Sigmoid colon (tissue), 7 donors: ENCODE measurements around the gene PNO1. TPM values are rescaled to one million over a fixed set of nuclear protein-coding genes. Genes with fewer than 3 reads are reported as not detected.

Experiments
- DNase-seq: peaks from one replicate; pipeline ENCODE4 v3.0.0-alpha.2; 2019
- H3K27ac ChIP-seq, 4 donors: fragments of 200-600 bp; sonication (generic); one replicate each; pipeline ENCODE4 v1.5.1; 2016 to 2019; ENCODE audit warnings: mild to moderate bottlenecking in 1 of 4
- H3K27me3 ChIP-seq, 3 donors: fragments of 200-600 bp; sonication (generic); one replicate each; pipeline ENCODE4 v1.5.1; 2019; ENCODE audit warnings: mild to moderate bottlenecking in 1 of 3
- H3K36me3 ChIP-seq, 4 donors: fragments of 200-600 bp; sonication (generic); one replicate each; pipeline ENCODE4 v1.5.1; 2016 to 2019
- H3K4me1 ChIP-seq, 4 donors: fragments of 200-600 bp; sonication (generic); one replicate each; pipeline ENCODE4 v1.5.1; 2017 to 2019
- H3K4me3 ChIP-seq, 4 donors: fragments of 200-600 bp; sonication (generic); one replicate each; pipeline ENCODE4 v1.5.1; 2017 to 2019; ENCODE audit warnings: mild to moderate bottlenecking in 2 of 4, moderate library complexity in 1 of 4
- H3K9me3 ChIP-seq, 4 donors: fragments of 200-600 bp in 3 of 4; sonication (generic) in 3 of 4; one replicate each; pipeline versions ENCODE4 v1.5.1 to v1.6.1; 2013 to 2019
- EP300 ChIP-seq, 4 donors: sonication (generic); formaldehyde crosslinking; IDR thresholded peaks; one replicate each; pipeline ENCODE4 v1.6.1; 2017; ENCODE audit warnings: antibody characterized with exemption in 4 of 4
- POLR2A ChIP-seq, 2 donors: fragments of 450-650 bp; IDR thresholded peaks; one replicate each; pipeline ENCODE4 v1.6.1; 2016; ENCODE audit warnings: antibody characterized with exemption in 2 of 2, mild to moderate bottlenecking in 2 of 2, moderate library complexity in 2 of 2
- POLR2AphosphoS5 ChIP-seq, 4 donors: sonication (generic); formaldehyde crosslinking; IDR thresholded peaks; one replicate each; pipeline ENCODE4 v1.6.1; 2017; ENCODE audit warnings: antibody characterized with exemption in 4 of 4
- WGBS, 2 donors: extraction: QIAGEN DNeasy Blood & Tissue Kit; methylation state at CpG; one replicate each; pipeline ENCODE4 v1.1.7; 2013; 5-methylcytosine and 5-hydroxymethylcytosine counted together
- intact Hi-C: fragments of 100-400 bp; cut with DNase I; formaldehyde crosslinking; loops from one replicate; pipeline ENCODE4 v1.15.1; 2023
- polyA plus RNA-seq, 3 donors: library from polyadenylated mRNA; stranded (reverse); fragments of 200-250 nt; gene quantifications; one replicate each; pipeline ENCODE4 v1.2.3, GENCODE V29; 2013
- total RNA-seq, 4 donors: library from RNA; depleted of rRNA; stranded (reverse); fragments of >200 nt; gene quantifications; one replicate each; pipeline ENCODE4 v1.1.0, GENCODE V29; 2016
- TF ChIP-seq, protein P1 (sequence below), 4 experiments: fragments of 450-650 bp in 3 of 4; fragments of 200-600 bp in 1 of 4; IDR thresholded peaks; one replicate each; pipeline ENCODE4 v1.5.1; 2016 to 2019; ENCODE audit warnings: antibody characterized with exemption in 4 of 4, mild to moderate bottlenecking in 3 of 4, moderate library complexity in 2 of 4
- donor health status: healthy with polysubstance abuse.
- donor health status: Bipolar disorder and iron deficiency.
- donor health status: healthy.

The PNO1 gene
- total and polyA plus RNA-seq, 7 donors = 6.0 to 20.7 (median 10.5) TPM

DNA sequence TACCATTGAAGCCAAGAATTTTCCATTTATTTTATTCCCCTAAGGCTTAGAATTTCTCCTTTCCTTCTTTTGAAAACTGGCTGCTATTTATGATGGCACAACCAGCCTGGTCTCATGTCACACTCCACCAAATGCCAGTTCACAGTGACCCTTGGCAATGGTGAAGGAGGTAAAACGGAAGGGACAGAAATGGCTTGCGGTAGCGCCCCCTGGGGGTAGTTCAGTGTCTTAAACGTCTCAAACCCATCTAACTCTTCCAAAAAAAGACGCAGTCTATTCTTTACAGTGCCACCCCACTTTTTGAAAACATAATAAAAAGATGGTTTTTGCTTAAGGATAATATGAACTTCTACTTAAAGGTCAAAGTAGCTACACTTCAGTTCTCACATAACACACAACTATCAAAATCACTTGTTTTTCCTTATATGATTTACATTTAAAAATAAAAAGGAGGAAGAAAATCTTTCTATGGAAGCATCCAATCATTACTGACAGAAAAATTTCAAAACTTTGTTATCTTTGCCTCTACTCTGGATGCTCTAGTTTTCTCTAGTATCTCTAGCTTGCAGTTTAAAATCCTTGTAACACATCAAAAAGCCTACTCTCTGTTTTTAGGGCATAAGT, 28.0 kb downstream of the PNO1 start:
- Histone ChIP-seq H3K4me3 (no peak overlapping the region), H3K27me3 (no peaks in the 10 kb centered on the region), H3K27ac (no peak overlapping the region), H3K9me3 (no peaks in the 10 kb centered on the region), H3K36me3 (peaks cover 0 to 26% (median 0%) of the 10 kb centered on the region in 4 donors), H3K4me1 (peaks cover 0 to 12% (median 0%) of the 10 kb centered on the region in 4 donors)
- TF ChIP-seq POLR2A (IDR thresholded peaks at IDR 0.05) (no peak), EP300 (IDR thresholded peaks at IDR 0.05) (no peak), POLR2AphosphoS5 (IDR thresholded peaks at IDR 0.05) (no peak)
- TF ChIP-seq, protein P1, sequence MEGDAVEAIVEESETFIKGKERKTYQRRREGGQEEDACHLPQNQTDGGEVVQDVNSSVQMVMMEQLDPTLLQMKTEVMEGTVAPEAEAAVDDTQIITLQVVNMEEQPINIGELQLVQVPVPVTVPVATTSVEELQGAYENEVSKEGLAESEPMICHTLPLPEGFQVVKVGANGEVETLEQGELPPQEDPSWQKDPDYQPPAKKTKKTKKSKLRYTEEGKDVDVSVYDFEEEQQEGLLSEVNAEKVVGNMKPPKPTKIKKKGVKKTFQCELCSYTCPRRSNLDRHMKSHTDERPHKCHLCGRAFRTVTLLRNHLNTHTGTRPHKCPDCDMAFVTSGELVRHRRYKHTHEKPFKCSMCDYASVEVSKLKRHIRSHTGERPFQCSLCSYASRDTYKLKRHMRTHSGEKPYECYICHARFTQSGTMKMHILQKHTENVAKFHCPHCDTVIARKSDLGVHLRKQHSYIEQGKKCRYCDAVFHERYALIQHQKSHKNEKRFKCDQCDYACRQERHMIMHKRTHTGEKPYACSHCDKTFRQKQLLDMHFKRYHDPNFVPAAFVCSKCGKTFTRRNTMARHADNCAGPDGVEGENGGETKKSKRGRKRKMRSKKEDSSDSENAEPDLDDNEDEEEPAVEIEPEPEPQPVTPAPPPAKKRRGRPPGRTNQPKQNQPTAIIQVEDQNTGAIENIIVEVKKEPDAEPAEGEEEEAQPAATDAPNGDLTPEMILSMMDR (IDR thresholded peaks at IDR 0.05) = peak in 1 of 4 experiments; percentile 26
- intact Hi-C loops = no loop called here
- WGBS, 2 donors = 54 to 61% methylated on average over 5 of the region's 5 CpGs
- DNase-seq = no peak

DNA sequence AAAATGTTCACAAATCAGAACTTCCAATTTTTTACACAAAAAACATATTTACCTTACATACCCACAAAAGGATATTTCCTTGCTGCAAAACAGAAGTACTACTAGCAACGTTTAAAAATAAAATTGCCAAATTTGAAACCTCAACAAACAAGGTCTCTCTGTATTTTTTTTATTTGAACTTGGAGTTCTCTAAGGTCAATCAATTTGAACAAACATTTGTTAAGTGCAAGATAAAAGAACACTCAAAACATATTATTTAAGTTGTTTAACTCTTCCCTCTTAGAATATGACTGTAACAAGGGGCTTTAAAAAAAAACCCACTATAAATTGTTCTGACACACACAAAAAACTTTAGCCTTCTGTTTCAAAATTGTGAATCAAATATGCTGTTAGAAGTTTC, 29.6 kb downstream of the PNO1 start:
- TF ChIP-seq, protein P1 (IDR thresholded peaks at IDR 0.05) = no peak
- TF ChIP-seq POLR2A (IDR thresholded peaks at IDR 0.05) (no peak), EP300 (IDR thresholded peaks at IDR 0.05) (no peak), POLR2AphosphoS5 (IDR thresholded peaks at IDR 0.05) (no peak)
- DNase-seq = no peak
- Histone ChIP-seq H3K27ac (no peak overlapping the region), H3K4me1 (peaks cover 0 to 16% (median 0%) of the 10 kb centered on the region in 4 donors), H3K27me3 (no peaks in the 10 kb centered on the region), H3K4me3 (no peak overlapping the region), H3K9me3 (no peaks in the 10 kb centered on the region), H3K36me3 (peaks cover 0 to 21% (median 0%) of the 10 kb centered on the region in 4 donors)
- 14 to 42% methylated on average over 1 of the region's 1 CpG for whole genome bisulfite sequencing, 2 donors
- intact Hi-C loops = no loop called here

DNA sequence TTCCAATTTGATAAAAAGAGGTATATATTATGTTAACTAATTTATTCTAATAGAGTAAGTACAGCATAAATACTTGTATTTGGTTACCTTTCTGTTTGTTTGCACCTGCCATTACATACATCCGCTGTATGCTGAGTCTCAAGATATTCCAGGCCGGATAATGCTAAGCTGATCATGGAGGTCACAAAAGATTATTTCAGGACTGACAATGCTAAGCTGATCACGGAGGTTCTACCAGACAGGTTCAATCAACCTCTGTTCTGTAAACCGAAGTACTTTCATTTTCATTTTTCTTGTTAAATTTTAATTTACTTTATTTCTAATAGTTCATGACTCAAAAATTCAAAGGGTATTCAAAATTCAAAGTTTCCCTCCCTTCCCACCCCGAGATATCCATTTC, 31.1 kb downstream of the PNO1 start:
- TF ChIP-seq POLR2A (IDR thresholded peaks at IDR 0.05) (no peak), EP300 (IDR thresholded peaks at IDR 0.05) (no peak), POLR2AphosphoS5 (IDR thresholded peaks at IDR 0.05) (no peak)
- TF ChIP-seq, protein P1 (IDR thresholded peaks at IDR 0.05) = no peak
- 61 to 63% methylated on average over 5 of the region's 5 CpGs for WGBS, 2 donors
- no peaks in the 10 kb centered on the region for H3K9me3 ChIP-seq
- DNase-seq = no peak
- H3K27ac ChIP-seq = no peak overlapping the region
- H3K36me3 ChIP-seq = peaks cover 0 to 18% (median 0%) of the 10 kb centered on the region in 4 donors
- intact Hi-C loops = no loop called here
- H3K4me1 ChIP-seq = peaks cover 0 to 31% (median 9%) of the 10 kb centered on the region in 4 donors
- no peak overlapping the region for H3K4me3 ChIP-seq
- H3K27me3 ChIP-seq = no peaks in the 10 kb centered on the region

DNA sequence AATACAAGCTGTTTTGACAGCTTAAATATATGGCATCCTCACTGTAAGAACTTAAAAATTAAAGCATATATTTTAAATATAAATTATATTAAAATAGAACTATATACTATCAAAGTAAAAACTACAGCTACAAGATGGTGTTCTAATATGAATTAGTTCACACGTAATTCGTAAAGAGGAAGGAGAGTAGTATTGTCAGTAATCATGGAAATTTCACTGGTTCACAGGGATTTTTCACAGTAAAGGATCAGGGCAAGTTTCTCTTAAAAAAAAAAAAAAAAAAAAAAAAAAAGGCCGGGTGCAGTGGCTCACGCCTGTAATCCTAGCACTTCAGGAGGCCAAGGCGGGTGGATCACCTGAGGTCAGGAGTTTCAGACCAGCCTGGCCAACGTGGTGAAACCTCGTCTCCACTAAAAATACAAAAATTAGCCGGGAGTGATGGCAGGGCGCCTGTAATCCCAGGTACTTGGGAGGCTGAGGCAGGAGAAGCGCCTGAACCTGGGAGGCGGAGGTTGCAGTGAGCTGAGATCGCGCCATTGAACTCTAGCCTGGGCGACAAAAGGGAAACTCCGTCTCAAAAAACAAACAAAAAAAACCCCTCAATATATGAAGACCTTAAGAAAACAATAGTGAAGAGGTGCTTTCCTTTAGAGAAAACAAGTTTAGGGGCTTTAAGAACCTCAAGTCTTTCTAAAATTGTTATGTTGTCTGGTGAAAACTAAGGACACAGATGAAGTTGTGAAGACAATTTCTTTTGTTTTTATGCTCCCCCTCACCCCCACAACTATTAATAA, 32.5 kb downstream of the PNO1 start:
- DNase-seq = no peak
- no peaks in the 10 kb centered on the region for H3K9me3 ChIP-seq
- 91 to 92% methylated on average over 15 of the region's 15 CpGs for WGBS, 2 donors
- peaks cover 0 to 44% (median 19%) of the 10 kb centered on the region in 4 donors for H3K4me1 ChIP-seq
- H3K36me3 ChIP-seq = peaks cover 0 to 14% (median 0%) of the 10 kb centered on the region in 4 donors
- no peak overlapping the region for H3K4me3 ChIP-seq
- TF ChIP-seq, protein P1 (IDR thresholded peaks at IDR 0.05) = no peak
- TF ChIP-seq EP300 (IDR thresholded peaks at IDR 0.05) = no peak
- TF ChIP-seq POLR2AphosphoS5 (IDR thresholded peaks at IDR 0.05) = no peak
- no peak for TF ChIP-seq POLR2A (IDR thresholded peaks at IDR 0.05)
- no peaks in the 10 kb centered on the region for H3K27me3 ChIP-seq
- no peak overlapping the region for H3K27ac ChIP-seq
- intact Hi-C loops = no loop called here
